Liver (tissue), 9 donors: ENCODE measurements around the gene GCH1. TPM values are rescaled to one million over a fixed set of nuclear protein-coding genes. Genes with fewer than 3 reads are reported as not detected.
"Not testable (repeated sequence)": the region's sequence is repeated elsewhere in the genome, so short reads cannot be mapped to it uniquely, and the experiment has no call there.

Experiments used
- DNase-seq: peaks from one replicate; pipeline ENCODE4 v3.0.0-alpha.2; 2017; ENCODE audit warnings: low spot score
- H3K27ac ChIP-seq, 2 donors: one replicate each; pipeline ENCODE4 v1.7.0; 2013; ENCODE audit warnings: inconsistent platforms in 2 of 2, low read length in 2 of 2, control low read depth in 1 of 2, low read depth in 1 of 2, mild to moderate bottlenecking in 1 of 2
- H3K27me3 ChIP-seq, 4 donors: one replicate each; pipeline versions ENCODE4 v1.6.1 to v1.7.0; 2013; ENCODE audit warnings: low read length in 3 of 4, inconsistent platforms in 1 of 4, mild to moderate bottlenecking in 1 of 4, moderate library complexity in 1 of 4; ENCODE audit not compliant: control insufficient read depth in 4 of 4, insufficient read depth in 4 of 4
- H3K36me3 ChIP-seq, 4 donors: one replicate each; pipeline versions ENCODE4 v1.6.1 to v1.7.0; 2013; ENCODE audit warnings: low read length in 3 of 4, mild to moderate bottlenecking in 3 of 4, low read depth in 1 of 4, moderate library complexity in 1 of 4; ENCODE audit not compliant: control insufficient read depth in 4 of 4, insufficient read depth in 3 of 4
- H3K4me1 ChIP-seq, 4 donors: one replicate each; pipeline versions ENCODE4 v1.6.1 to v1.7.0; 2013; ENCODE audit warnings: low read length in 3 of 4, mild to moderate bottlenecking in 3 of 4, moderate library complexity in 1 of 4; ENCODE audit not compliant: control insufficient read depth in 4 of 4, insufficient read depth in 4 of 4
- H3K4me3 ChIP-seq, 3 donors: one replicate each; pipeline versions ENCODE4 v1.6.1 to v1.7.0; 2013; ENCODE audit warnings: low read length in 3 of 3, control low read depth in 1 of 3, low read depth in 1 of 3, mild to moderate bottlenecking in 1 of 3
- H3K9ac ChIP-seq, 2 donors: one replicate each; pipeline ENCODE4 v1.7.0; 2013; ENCODE audit warnings: low read length in 2 of 2, mild to moderate bottlenecking in 2 of 2, moderate library complexity in 2 of 2, control low read depth in 1 of 2, low read depth in 1 of 2
- H3K9me3 ChIP-seq, 4 donors: one replicate each; pipeline versions ENCODE4 v1.6.1 to v1.7.0; 2013; ENCODE audit warnings: low read length in 3 of 4; ENCODE audit not compliant: control insufficient read depth in 4 of 4
- ATF3 ChIP-seq: IDR thresholded peaks from 2 replicates; pipeline ENCODE4 v1.6.1; 2016; ENCODE audit warnings: antibody characterized with exemption
- EGR1 ChIP-seq, 2 donors: IDR thresholded peaks; 2 replicates each; pipeline ENCODE4 v1.6.1; 2016 to 2018; ENCODE audit warnings: antibody characterized with exemption in 2 of 2, low read depth in 2 of 2
- FOXA2 ChIP-seq: IDR thresholded peaks from 2 replicates; pipeline ENCODE4 v1.6.1; 2016; ENCODE audit warnings: antibody characterized with exemption
- GABPA ChIP-seq, 2 donors: IDR thresholded peaks in 1 of 2; conservative IDR thresholded peaks in 1 of 2; 2 replicates each; pipeline ENCODE4 v1.6.1; 2016; ENCODE audit warnings: antibody characterized with exemption in 2 of 2, mild to moderate bottlenecking in 1 of 2, moderate library complexity in 1 of 2
- HNF4A ChIP-seq, 2 donors: conservative IDR thresholded peaks; 2 replicates each; pipeline ENCODE4 v1.6.1; 2016; ENCODE audit warnings: antibody characterized with exemption in 2 of 2, mild to moderate bottlenecking in 2 of 2
- HNF4G ChIP-seq: IDR thresholded peaks from 2 replicates; pipeline ENCODE4 v1.6.1; 2016; ENCODE audit warnings: antibody characterized with exemption
- JUND ChIP-seq, 2 donors: IDR thresholded peaks; 2 replicates each; pipeline ENCODE4 v1.6.1; 2016; ENCODE audit warnings: antibody characterized with exemption in 2 of 2
- NR2F2 ChIP-seq: IDR thresholded peaks from 2 replicates; pipeline ENCODE4 v1.6.1; 2016; ENCODE audit warnings: antibody characterized with exemption
- RAD21 ChIP-seq, 2 donors: IDR thresholded peaks; 2 replicates each; pipeline ENCODE4 v1.6.1; 2016; ENCODE audit warnings: antibody characterized with exemption in 2 of 2, mild to moderate bottlenecking in 2 of 2
- RXRA ChIP-seq, 2 donors: IDR thresholded peaks; 2 replicates each; pipeline ENCODE4 v1.6.1; 2017 to 2018; ENCODE audit warnings: antibody characterized with exemption in 2 of 2, mild to moderate bottlenecking in 1 of 2
- SP1 ChIP-seq: IDR thresholded peaks from 2 replicates; pipeline ENCODE4 v1.6.1; 2018; ENCODE audit warnings: antibody characterized with exemption, mild to moderate bottlenecking
- TAF1 ChIP-seq: conservative IDR thresholded peaks from 2 replicates; pipeline ENCODE4 v1.6.1; 2016; ENCODE audit warnings: antibody characterized with exemption, mild to moderate bottlenecking
- YY1 ChIP-seq: IDR thresholded peaks from 2 replicates; pipeline ENCODE4 v1.6.1; 2016; ENCODE audit warnings: antibody characterized with exemption, mild to moderate bottlenecking
- WGBS: extraction: QIAGEN DNeasy Blood & Tissue Kit; methylation state at CpG from one replicate; pipeline ENCODE4 v1.1.7; 2013; 5-methylcytosine and 5-hydroxymethylcytosine counted together
- polyA plus RNA-seq, 2 donors: library from polyadenylated mRNA; stranded (reverse) in 1 of 2; unstranded in 1 of 2; fragments of 200-250 nt in 1 of 2; fragments of >200 nt in 1 of 2; fragmentation: Nextera tagmentation in 1 of 2; extraction: Ambion mirVana in 1 of 2; gene quantifications; one replicate each; pipeline versions ENCODE4 v1.2.1 to v1.2.3, GENCODE V29; 2013 to 2015
- total RNA-seq, 2 donors: library from RNA; depleted of rRNA; stranded (reverse); fragments of >200 nt; gene quantifications; one replicate each; pipeline ENCODE4 v1.2.3, GENCODE V29; 2014
- TF ChIP-seq, protein P1 (sequence below): IDR thresholded peaks from 2 replicates; pipeline ENCODE4 v1.6.1; 2016; ENCODE audit warnings: antibody characterized with exemption
- TF ChIP-seq, protein P2 (sequence below): IDR thresholded peaks from 2 replicates; pipeline ENCODE4 v1.6.1; 2016; ENCODE audit warnings: antibody characterized with exemption
- donor health status: healthy.
- donor health status: healthy.
- donor health status: healthy.
- donor health status: healthy.
- donor health status: healthy.

The GCH1 gene
- total and polyA plus RNA-seq, 4 donors: 19.7 to 60.0 (median 37.0) TPM

DNA sequence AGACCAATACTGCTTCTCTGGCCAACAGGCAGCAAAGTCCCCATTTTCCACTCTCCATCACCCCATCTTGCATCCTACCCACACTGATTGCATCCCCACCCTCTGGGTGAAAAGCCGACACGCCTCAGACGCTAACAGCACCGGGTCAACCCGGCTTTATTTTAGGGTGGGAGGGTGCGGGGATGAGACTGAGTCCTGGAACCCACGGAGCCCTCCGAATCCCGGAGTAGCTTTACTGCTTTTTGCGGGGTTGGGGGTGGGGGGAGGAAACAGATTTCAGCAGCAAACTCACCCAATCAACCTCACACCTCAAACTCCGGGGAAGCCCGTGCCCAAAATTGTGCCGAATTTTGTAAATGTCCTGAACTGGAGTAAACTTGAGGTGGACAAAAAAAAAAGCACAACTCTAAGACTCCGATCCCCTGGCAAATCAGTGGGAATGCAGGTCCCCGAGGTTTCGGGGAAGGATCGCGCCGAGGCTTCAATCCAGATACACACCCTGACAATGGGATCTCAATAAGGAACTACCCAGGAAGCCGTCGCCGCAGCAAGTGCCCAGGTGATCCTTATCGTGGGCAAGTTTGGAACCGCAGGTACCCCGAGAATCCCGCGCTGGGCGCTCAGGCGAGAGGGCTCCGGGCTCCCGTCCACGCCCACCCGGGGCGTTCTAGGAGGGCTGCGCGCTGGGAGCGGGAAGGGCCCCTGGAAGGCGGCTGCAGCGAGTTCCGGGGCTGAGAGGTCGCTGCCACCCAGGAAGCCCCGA is 1.1 kb downstream of the GCH1 start:
- Histone ChIP-seq H3K27ac (peak overlapping the region; percentile 94 to 95), H3K27me3 (no peaks in the 10 kb centered on the region), H3K36me3 (peaks cover 0 to 2% (median 0%) of the 10 kb centered on the region in 4 donors), H3K4me3 (peak overlapping the region; percentile 82 to 95 (median 94)), H3K9ac (peak overlapping the region; percentile 85 to 95), H3K4me1 (peaks cover 2 to 10% (median 8%) of the 10 kb centered on the region in 4 donors), H3K9me3 (no peaks in the 10 kb centered on the region)
- no peak for TF ChIP-seq RAD21 (IDR thresholded peaks at IDR 0.05)
- peak; percentile 7 for TF ChIP-seq SP1
- WGBS: under 1% methylated on average over 42 of the region's 42 CpGs
- no peak for DNase-seq

GRCh38 chr14:54899573-54899972 is 3.1 kb downstream of the GCH1 start:
- H3K36me3 ChIP-seq: peaks cover 0 to 2% (median under 1%) of the 10 kb centered on the region in 4 donors
- H3K9ac ChIP-seq: no peak overlapping the region
- H3K9me3 ChIP-seq: no peaks in the 10 kb centered on the region
- H3K4me1 ChIP-seq: peaks cover 2 to 21% (median 11%) of the 10 kb centered on the region in 4 donors
- H3K4me3 ChIP-seq: no peak overlapping the region
- no peak overlapping the region for H3K27ac ChIP-seq
- no peaks in the 10 kb centered on the region for H3K27me3 ChIP-seq
- no peak for DNase-seq
- TF ChIP-seq EGR1 (IDR thresholded peaks at IDR 0.05; ENCODE audit: low read depth in 2 of 2) (no peak), YY1 (no peak), RAD21 (IDR thresholded peaks at IDR 0.05) (no peak), JUND (IDR thresholded peaks at IDR 0.05) (no peak), FOXA2 (no peak), NR2F2 (no peak), ATF3 (no peak), TAF1 (no peak), HNF4G (no peak), HNF4A (conservative IDR thresholded peaks at IDR 0.05) (no peak), RXRA (IDR thresholded peaks at IDR 0.05) (no peak), SP1 (no peak), GABPA (IDR thresholded peaks at IDR 0.05 in 1 of 2, conservative IDR thresholded peaks at IDR 0.05 in 1 of 2) (no peak)
- TF ChIP-seq, protein P1, sequence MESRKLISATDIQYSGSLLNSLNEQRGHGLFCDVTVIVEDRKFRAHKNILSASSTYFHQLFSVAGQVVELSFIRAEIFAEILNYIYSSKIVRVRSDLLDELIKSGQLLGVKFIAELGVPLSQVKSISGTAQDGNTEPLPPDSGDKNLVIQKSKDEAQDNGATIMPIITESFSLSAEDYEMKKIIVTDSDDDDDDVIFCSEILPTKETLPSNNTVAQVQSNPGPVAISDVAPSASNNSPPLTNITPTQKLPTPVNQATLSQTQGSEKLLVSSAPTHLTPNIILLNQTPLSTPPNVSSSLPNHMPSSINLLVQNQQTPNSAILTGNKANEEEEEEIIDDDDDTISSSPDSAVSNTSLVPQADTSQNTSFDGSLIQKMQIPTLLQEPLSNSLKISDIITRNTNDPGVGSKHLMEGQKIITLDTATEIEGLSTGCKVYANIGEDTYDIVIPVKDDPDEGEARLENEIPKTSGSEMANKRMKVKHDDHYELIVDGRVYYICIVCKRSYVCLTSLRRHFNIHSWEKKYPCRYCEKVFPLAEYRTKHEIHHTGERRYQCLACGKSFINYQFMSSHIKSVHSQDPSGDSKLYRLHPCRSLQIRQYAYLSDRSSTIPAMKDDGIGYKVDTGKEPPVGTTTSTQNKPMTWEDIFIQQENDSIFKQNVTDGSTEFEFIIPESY: no peak
- TF ChIP-seq, protein P2, sequence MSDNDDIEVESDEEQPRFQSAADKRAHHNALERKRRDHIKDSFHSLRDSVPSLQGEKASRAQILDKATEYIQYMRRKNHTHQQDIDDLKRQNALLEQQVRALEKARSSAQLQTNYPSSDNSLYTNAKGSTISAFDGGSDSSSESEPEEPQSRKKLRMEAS: no peak
- WGBS: 96% methylated on average over 5 of the region's 5 CpGs

GRCh38 chr14:54897809-54898555 is 4.6 kb downstream of the GCH1 start:
- H3K9ac ChIP-seq, H3K27me3 ChIP-seq, H3K36me3 ChIP-seq, H3K27ac ChIP-seq, H3K9me3 ChIP-seq, H3K4me3 ChIP-seq, DNase-seq: not testable (repeated sequence)
- 95% methylated on average over 5 of the region's 5 CpGs for WGBS
- H3K4me1 ChIP-seq: peaks cover 2 to 28% (median 9%) of the 10 kb centered on the region in 4 donors
